HG03045 (cell line): Measurements from ENCODE around the gene BCAT1.

Source experiments
- ATAC-seq: cut with Tn5 transposase; IDR thresholded peaks from one replicate; pipeline ENCODE4 v1.9.1; 2021; ENCODE audit warnings: mild to moderate bottlenecking, moderate library complexity; ENCODE audit not compliant: unreplicated experiment

Gene BCAT1

DNA sequence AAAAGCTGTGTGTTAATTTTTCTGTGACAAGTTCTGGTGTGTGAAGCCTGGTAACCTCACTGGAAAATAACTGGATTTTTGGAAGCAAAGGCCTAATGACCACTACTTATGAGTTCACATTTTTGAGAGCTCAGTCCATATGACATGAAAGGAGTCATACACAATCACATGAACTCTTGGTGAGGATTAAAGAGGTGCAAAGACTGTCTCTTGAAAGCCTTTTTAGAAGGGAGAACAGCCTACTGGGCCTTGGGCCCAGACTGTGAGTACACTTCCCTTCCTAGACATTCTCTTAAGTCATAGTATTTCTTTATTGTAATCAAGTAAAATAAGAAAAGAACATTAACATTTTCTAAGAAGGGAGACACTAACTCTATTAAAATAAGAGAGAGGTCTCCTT, 176.1 kb downstream of the BCAT1 start:
- ATAC-seq, result no peak

GRCh38 chr12:24770821-24771220, 178.1 kb downstream of the BCAT1 start:
- ATAC-seq, result no peak

GRCh38 chr12:24770334-24770733, 178.6 kb downstream of the BCAT1 start:
- ATAC-seq, result no peak

DNA sequence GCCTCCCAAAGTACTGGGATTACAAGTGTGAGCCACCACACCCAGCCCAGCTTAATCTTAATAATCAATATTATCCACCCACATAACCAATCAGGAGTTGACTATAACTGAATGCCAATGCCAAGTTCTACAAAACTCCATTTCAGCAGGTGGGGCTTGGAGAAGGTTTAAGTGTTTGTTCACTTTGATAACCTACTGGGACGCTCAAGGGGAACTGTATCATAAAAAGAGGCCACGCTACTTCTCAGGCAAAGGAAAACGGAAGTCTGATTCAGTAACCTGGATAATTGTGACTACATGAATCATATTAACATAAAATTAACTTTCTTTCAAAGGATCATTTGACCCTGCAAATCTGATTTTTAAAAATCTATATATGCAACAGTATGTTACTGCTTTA, 179.2 kb downstream of the BCAT1 start:
- ATAC-seq, result no peak

DNA sequence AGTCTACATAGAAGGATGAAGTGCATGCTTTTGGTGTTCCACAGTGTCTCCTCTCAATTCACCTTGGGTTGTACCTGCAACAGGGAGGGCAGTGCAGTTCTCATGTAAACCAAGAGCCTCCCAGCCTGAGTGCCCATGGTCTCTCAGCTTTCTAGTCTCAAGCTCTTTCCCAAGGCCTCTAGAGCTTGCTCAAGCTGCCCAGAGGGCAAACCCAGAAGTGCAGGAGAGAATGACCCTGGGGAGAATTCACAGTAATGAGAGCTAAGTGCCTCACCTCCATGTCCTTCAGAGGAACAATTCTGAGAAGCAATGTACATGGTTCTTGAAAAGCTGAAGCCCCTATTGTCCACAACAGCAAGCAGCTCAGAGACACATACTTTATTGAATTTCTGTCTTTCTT, 180.5 kb downstream of the BCAT1 start:
- ATAC-seq, result no peak

DNA sequence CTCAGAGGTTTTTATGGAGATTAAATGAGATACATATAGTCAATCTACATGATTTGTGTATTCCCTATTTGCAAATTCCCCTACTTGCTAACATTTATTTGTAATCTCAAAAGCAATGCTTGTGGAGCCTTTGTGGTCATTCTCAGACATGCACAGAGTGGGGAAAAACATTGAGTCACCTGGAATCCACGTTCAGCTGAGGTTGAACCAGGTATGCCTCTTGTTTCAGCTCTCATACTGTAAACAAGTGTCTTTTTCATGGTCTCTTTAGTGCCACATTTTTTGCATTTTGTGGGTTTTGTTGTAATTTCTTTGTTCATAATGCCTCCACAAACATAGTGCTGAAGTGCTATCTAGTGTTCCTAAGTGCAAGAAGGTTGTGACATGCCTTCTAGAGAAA, 181.9 kb downstream of the BCAT1 start:
- no peak for ATAC-seq

DNA sequence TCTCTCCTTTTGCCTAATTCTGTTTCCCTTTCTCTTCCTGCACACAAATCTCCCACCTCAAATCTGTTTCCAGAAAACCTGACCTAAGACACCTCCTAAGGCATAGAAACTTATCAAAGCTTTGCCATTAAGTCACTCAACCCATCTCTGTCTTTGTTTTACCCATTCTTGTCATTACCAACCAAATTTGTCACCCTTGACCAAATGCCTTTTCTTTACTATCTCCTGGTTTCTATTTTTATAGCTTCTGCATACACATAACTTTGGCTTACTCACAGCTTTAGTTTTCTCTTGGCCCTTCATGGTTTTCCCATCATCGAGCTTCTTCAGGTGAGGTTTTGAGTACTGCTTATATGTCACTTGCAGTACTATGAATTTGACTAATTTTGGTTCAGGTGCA, 184.2 kb downstream of the BCAT1 start:
- ATAC-seq, result no peak

- ATAC-seq, result no peak
Measured at GRCh38 chr12:24760606-24761378, 188.1 kb downstream of the BCAT1 start.

- ATAC-seq, result no peak
Measured at GRCh38 chr12:24760162-24760561, 188.7 kb downstream of the BCAT1 start.
